Activated CD8-positive, alpha-beta memory T cell treated with anti-CD3 and anti-CD28 coated beads, Interleukin-2, amount 50 U/mL, for 24 hours (primary cell): ENCODE measurements around the gene TULP1.
"Not testable (repeated sequence)": the region's sequence is repeated elsewhere in the genome, so short reads cannot be mapped to it uniquely, and the experiment has no call there.

Experiments used
- DNase-seq: peaks from one replicate; pipeline ENCODE4 v3.0.0-alpha.2; 2020; ENCODE audit errors: extremely low read depth

Gene TULP1

DNA sequence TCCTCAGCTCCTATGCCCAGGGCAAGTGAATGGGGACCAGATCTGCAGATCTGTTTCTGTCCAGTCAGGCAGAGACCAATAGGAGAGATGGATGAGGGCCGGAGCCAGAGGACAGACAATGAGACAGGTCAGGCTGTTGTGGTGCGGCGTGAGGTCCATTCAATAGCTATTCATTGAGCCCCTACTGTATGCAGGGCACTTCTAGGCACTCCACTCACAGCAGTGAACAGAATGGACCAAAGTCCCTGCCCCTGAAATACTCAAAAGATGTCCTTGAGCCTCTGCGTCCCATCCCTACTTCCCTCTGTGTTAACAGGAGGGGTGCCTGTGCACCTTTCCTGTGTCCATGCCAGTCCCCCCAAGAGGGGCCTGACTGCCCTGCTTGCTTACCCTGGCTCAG is 8.5 kb upstream of the TULP1 start:
- no peak for DNase-seq

- no peak for DNase-seq
These were observed 6.8 kb upstream of the TULP1 start for GRCh38 chr6:35519313-35520015.

DNA sequence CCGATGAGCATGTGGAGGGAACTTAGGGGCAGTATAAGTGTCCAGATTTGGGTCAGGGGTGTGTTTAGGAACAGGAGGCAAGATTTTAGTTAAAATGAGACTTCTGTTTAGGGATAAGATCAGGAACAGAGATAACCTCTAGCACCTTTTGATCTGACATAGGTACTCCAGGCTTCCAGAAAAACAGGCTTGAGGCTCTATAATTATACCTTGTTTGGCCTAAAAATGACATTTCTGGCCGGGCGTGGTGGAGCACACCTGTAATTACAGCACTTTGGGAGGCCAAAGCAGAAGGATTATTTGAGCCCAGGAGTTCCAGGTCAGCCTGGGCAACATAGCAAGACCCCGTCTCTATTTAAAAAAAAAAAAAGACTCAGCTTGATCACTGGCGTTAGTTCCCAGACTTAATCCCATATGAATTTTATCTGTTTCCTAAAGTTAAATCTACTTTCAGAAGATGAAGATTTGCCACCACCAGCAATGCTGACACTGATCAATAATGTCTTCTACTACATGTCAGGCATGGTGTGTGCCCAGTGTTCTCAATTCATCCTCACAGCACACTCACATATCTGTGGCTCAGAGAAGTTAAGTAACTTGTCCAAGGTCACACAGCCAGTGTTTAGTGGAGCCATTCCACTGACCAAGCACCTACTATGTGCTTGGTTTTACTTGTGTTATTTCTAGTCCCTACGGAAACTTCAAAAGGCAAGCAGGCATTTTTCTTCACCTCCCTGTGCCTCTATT is 6.0 kb upstream of the TULP1 start:
- DNase-seq, result no peak

DNA sequence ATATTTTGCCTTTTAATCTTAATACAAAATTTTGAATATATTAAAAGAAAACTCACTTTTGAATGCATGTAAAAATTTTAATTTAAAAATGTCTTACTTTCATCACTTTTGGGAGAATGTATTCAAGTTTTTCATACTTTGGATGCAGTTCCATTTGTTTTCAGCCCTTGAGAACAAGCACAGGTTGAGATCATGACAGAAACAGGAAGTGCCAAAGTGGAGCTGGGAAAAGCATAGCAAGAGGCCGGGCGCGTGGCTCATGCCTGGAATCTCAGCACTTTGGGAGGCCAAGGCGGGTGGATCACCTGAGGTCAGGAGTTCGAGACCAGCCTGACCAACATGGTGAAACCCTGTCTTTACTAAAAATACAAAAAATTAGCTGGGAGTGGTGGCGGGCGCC is 5.3 kb upstream of the TULP1 start:
- not testable (repeated sequence) for DNase-seq

GRCh38 chr6:35516712-35517111 is 4.0 kb upstream of the TULP1 start:
- DNase-seq, result no peak

DNA sequence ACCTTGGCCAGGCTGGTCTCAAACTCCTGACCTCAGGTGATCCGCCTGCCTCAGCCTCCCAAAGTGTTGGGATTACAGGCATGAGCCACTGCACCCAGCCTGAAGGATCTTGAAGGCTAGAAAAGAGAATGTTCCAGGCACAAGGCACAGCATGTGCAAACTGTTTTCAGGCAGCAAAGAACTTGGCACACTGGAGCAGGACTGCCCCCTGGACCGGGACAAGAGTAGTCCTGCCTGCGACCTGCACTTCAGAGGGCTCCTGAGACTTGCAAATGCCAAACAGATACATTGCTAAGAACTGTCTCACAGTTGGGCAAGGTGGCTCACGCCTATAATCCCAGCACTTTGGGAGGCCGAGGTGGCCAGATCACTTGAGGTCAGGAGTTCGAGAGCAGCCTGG is 3.2 kb upstream of the TULP1 start:
- DNase-seq, result not testable (repeated sequence)

- no peak for DNase-seq
These were observed 1.9 kb upstream of the TULP1 start for GRCh38 chr6:35514587-35514986.

DNA sequence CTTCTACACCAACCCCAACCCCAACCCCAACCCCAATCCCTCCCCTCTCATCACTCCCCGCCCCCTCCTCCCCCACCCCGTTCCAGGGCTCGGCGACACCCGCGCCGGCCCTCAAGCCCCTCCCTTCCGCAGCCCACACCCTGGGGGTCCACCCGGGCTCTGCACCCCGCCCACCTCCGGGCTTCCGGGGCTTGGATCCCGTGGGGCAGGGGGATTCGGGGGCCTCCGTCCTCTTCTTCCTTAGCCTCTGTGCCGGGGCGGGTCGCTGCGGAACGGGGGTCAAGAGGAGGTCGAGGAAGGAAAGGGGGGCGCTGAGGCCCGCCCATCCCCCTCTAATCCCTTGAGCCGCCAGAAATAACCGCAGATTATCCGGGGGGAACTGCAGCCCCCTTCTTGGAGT is 690 bp downstream of the TULP1 start:
- DNase-seq, result no peak

DNA sequence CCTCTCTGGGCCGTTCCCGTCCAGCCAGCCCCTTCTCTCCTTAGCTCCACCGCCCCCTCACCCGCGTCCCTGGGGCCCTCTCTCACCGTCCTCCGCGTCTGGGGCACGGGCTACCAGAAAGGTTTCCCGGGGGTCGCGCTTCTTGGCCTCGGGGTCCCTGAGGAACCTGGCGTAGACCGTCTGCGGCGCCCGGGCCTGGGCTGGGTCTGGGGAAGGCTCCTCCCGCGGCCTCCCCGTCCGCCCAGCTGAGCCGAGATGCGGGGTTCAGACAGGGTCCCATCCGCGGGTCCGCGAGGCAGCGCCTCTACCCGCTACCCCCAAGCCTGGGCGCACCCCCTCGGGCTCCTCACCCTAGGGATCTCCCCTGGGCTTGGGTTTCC is 1.1 kb downstream of the TULP1 start:
- no peak for DNase-seq

GRCh38 chr6:35510916-35511561 is 1.7 kb downstream of the TULP1 start:
- DNase-seq, result no peak

DNA sequence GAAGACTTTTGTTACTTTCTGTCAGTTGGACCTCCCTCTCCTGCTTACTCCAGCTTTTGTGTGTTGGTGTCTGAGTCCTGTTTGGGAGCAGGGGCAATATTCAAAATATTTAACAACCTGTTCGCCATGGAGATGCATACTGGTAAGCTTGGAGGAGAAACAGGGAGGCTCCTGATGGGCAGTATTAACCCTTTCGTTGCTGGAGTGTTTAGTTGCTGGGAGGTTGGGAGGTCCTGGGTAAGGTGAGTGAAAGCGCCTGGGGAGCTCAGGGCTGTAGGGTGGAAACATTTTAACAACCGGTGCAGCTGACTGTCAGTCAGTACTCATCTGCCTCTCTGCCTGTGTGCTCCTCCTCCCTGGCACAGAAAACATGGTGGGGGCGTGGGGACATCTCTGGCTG is 4.2 kb downstream of the TULP1 start:
- no peak for DNase-seq

DNA sequence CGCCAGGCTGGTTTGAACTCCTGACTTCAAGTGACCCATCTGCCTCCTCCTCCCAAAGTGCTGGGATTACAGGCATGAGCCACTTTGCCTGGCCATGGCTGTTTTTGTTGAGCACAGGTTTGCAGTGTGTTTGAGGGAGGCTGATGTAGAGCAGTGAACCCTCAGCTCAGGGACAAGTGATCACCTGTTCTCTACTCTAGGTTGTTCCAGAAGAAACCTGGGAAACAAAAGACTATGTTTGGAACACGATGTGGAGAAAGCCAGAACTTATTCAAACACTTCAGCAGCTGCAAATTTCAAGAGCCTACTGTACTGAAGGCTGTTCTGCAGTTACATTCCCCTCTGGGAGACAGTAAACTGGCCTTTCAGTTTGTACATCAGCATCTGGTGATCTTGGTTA is 4.7 kb downstream of the TULP1 start:
- no peak for DNase-seq

GRCh38 chr6:35507221-35507620 is 5.5 kb downstream of the TULP1 start:
- DNase-seq, result no peak

- no peak for DNase-seq
These were observed 6.2 kb downstream of the TULP1 start for GRCh38 chr6:35506536-35506935.

DNA sequence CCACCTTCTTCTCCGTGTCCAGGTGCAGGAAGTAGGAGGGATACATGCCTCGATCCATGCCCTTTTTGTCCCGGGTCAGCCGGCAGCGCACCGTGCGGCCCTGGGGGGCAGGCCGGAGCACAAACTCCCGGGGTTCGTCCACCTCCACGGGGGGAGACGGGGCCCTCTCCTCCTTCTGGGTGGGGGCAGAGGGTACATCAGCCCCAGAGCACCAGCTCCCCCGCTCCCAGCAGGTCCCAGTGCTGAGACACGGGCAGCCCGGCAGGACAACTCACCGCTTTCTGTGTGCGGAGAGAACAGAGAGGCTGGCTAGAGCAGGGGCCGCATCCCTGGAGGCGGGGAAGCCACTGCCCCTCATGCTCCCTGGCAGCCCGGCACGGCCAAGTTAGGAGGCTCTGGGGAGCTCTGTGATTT is 6.7 kb downstream of the TULP1 start:
- no peak for DNase-seq

DNA sequence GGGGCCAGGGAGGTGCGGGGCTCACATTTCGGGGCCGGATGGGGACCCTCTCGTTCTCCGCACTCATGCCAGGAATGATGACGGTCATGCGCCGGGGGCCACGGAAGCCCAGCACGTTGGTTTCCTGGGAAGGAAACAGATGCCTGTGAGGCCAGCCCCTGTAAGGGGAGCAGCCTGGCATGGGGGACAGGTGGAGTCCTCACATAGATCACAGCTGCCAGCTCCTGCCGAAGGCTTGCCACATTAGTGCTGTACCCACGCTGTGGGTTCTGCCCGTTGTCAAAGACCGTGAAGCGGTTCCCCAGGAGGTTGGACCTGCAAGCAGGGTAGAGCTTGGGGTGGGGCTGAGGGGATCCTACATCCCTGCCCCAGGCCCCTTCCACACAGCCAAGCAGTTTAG is 9.2 kb downstream of the TULP1 start:
- DNase-seq, result no peak

DNA sequence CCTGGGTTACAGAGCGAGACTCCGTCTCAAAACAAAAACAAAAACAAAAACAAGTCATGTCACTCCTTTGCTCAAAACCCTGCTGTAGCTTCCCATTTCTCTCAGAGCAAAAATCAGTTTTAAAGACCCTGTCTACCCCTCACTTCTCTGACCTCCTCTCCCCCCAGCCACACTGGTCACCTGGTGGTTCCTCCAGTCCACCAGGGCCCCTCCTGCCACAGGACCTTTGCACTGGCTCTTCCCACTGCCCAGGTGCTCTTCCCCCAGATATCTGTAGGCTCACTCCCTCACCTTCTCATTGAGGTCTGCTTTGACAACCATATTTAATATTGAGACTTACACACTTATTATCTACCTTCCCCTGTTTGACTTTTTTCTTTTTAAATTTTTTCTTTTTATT is 10.9 kb downstream of the TULP1 start:
- no peak for DNase-seq

DNA sequence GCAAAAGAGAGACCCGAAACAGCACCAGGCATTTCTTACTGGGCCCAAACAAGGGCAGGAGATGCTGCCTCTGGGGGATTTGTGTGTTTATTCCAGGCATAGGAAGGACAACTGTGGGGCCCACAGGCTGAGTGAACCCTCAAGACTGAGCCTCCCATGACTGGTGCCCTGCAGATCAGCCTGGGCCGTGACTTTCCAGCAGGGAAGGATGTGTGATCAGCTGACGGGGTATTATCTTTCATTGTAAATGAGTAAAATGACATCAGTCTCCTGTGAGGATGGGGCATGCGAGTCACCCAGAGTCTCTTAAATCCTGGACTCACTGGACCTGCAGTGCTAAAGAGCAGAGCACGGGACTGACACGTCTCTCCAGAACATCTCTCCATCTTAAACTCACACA is 11.9 kb downstream of the TULP1 start:
- DNase-seq, result no peak

DNA sequence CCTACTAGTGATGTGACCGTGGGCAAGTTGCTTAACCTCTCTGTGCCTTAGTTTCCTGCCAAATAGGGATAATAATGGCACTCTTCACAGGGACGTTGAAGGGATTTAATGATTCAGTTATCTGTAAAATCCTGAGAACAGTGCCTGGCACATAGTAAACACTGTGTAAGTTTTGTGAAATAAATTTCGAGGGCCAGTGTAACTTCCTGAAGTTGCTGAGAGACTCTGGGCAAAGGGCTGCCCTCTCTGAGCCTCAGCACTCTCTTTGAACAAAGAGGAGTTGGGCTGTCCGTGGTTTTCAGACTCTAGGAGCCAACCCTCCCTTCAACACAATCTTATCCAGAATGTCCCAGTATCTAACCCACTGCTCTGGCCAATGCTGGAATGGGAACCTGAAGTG is 13.3 kb downstream of the TULP1 start:
- DNase-seq, result no peak

- no peak for DNase-seq
These were observed 14.2 kb downstream of the TULP1 start for GRCh38 chr6:35498422-35499067.

GRCh38 chr6:35497571-35498421 is 14.9 kb downstream of the TULP1 start:
- DNase-seq, result no peak
